Liver (tissue), 3 donors: Measurements from ENCODE around the gene ADAMTS19.

Source experiments
- CTCF ChIP-seq: fragments of 150-350 bp; IDR thresholded peaks from 2 replicates; pipeline ENCODE4 v1.5.1; 2017; ENCODE audit warnings: improper control_type of control experiment, low read depth, low read length; ENCODE audit not compliant: missing input control
- GABPA ChIP-seq, 2 donors: IDR thresholded peaks in 1 of 2; conservative IDR thresholded peaks in 1 of 2; 2 replicates each; pipeline ENCODE4 v1.6.1; 2016; ENCODE audit warnings: antibody characterized with exemption in 2 of 2, mild to moderate bottlenecking in 1 of 2, moderate library complexity in 1 of 2
- HNF4A ChIP-seq, 2 donors: conservative IDR thresholded peaks; 2 replicates each; pipeline ENCODE4 v1.6.1; 2016; ENCODE audit warnings: antibody characterized with exemption in 2 of 2, mild to moderate bottlenecking in 2 of 2
- HNF4G ChIP-seq: IDR thresholded peaks from 2 replicates; pipeline ENCODE4 v1.6.1; 2016; ENCODE audit warnings: antibody characterized with exemption
- JUND ChIP-seq, 2 donors: IDR thresholded peaks; 2 replicates each; pipeline ENCODE4 v1.6.1; 2016; ENCODE audit warnings: antibody characterized with exemption in 2 of 2
- NR2F2 ChIP-seq: IDR thresholded peaks from 2 replicates; pipeline ENCODE4 v1.6.1; 2016; ENCODE audit warnings: antibody characterized with exemption
- RXRA ChIP-seq, 2 donors: IDR thresholded peaks; 2 replicates each; pipeline ENCODE4 v1.6.1; 2017 to 2018; ENCODE audit warnings: antibody characterized with exemption in 2 of 2, mild to moderate bottlenecking in 1 of 2
- SP1 ChIP-seq: IDR thresholded peaks from 2 replicates; pipeline ENCODE4 v1.6.1; 2018; ENCODE audit warnings: antibody characterized with exemption, mild to moderate bottlenecking
- TAF1 ChIP-seq: conservative IDR thresholded peaks from 2 replicates; pipeline ENCODE4 v1.6.1; 2016; ENCODE audit warnings: antibody characterized with exemption, mild to moderate bottlenecking
- YY1 ChIP-seq: IDR thresholded peaks from 2 replicates; pipeline ENCODE4 v1.6.1; 2016; ENCODE audit warnings: antibody characterized with exemption, mild to moderate bottlenecking
- TF ChIP-seq, protein P1 (sequence below): IDR thresholded peaks from 2 replicates; pipeline ENCODE4 v1.6.1; 2016; ENCODE audit warnings: antibody characterized with exemption, mild to moderate bottlenecking
- TF ChIP-seq, protein P2 (sequence below): IDR thresholded peaks from 2 replicates; pipeline ENCODE4 v1.6.1; 2016; ENCODE audit warnings: antibody characterized with exemption
- donor health status: healthy.
- donor health status: healthy.

DNA sequence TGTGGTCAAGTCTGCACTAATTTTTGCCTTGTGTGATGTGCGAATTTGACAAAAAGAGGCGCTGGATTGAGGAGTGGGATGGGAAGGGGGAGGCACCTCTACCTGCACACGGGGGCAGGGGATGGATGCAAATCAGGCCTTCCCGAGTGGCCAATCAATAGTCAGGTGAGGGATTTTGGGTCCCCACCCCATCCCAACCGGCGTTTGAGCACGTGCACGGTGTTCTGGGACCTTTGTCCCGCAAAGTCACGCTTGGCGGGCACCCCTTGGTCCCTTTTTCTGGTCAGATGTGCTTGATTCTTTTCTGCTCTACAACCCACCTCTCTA, 685 bp upstream of the ADAMTS19 start:
- TF ChIP-seq CTCF (no peak), HNF4A (conservative IDR thresholded peaks at IDR 0.05) (no peak), HNF4G (no peak), TAF1 (no peak), NR2F2 (no peak), JUND (IDR thresholded peaks at IDR 0.05) (no peak), GABPA (IDR thresholded peaks at IDR 0.05 in 1 of 2, conservative IDR thresholded peaks at IDR 0.05 in 1 of 2) (no peak), YY1 (no peak), SP1 (no peak), RXRA (IDR thresholded peaks at IDR 0.05) (no peak)
- TF ChIP-seq, protein P1, sequence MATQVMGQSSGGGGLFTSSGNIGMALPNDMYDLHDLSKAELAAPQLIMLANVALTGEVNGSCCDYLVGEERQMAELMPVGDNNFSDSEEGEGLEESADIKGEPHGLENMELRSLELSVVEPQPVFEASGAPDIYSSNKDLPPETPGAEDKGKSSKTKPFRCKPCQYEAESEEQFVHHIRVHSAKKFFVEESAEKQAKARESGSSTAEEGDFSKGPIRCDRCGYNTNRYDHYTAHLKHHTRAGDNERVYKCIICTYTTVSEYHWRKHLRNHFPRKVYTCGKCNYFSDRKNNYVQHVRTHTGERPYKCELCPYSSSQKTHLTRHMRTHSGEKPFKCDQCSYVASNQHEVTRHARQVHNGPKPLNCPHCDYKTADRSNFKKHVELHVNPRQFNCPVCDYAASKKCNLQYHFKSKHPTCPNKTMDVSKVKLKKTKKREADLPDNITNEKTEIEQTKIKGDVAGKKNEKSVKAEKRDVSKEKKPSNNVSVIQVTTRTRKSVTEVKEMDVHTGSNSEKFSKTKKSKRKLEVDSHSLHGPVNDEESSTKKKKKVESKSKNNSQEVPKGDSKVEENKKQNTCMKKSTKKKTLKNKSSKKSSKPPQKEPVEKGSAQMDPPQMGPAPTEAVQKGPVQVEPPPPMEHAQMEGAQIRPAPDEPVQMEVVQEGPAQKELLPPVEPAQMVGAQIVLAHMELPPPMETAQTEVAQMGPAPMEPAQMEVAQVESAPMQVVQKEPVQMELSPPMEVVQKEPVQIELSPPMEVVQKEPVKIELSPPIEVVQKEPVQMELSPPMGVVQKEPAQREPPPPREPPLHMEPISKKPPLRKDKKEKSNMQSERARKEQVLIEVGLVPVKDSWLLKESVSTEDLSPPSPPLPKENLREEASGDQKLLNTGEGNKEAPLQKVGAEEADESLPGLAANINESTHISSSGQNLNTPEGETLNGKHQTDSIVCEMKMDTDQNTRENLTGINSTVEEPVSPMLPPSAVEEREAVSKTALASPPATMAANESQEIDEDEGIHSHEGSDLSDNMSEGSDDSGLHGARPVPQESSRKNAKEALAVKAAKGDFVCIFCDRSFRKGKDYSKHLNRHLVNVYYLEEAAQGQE, result no peak
- TF ChIP-seq, protein P2, sequence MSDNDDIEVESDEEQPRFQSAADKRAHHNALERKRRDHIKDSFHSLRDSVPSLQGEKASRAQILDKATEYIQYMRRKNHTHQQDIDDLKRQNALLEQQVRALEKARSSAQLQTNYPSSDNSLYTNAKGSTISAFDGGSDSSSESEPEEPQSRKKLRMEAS, result no peak
